Mesendoderm (in vitro differentiated cells): Measurements from ENCODE around the gene DUS2.

Source experiments
- DNase-seq: peaks from one replicate; pipeline ENCODE4 v3.0.0; 2013
- H2AK5ac ChIP-seq: 2 replicates; pipeline ENCODE4 v1.6.1; 2013; ENCODE audit warnings: low read length, inconsistent platforms
- H2BK120ac ChIP-seq: 2 replicates; pipeline ENCODE4 v1.6.1; 2013; ENCODE audit warnings: low read depth, mild to moderate bottlenecking, low read length, moderate library complexity, mixed read lengths
- H2BK15ac ChIP-seq: replicated peaks from 2 replicates; pipeline ENCODE4 v1.6.1; 2013; ENCODE audit warnings: low read depth, mild to moderate bottlenecking, moderate library complexity
- H2BK5ac ChIP-seq: 2 replicates; pipeline ENCODE4 v1.6.1; 2013; ENCODE audit warnings: low read length, inconsistent platforms
- H3K18ac ChIP-seq: 2 replicates; pipeline ENCODE4 v1.6.1; 2013; ENCODE audit warnings: mild to moderate bottlenecking, low read length, mixed read lengths
- H3K23ac ChIP-seq: one replicate; pipeline ENCODE4 v1.6.1; 2013; ENCODE audit warnings: low read length
- H3K27ac ChIP-seq: 2 replicates; pipeline ENCODE4 v1.5.1; 2013; ENCODE audit warnings: low read depth, mild to moderate bottlenecking, inconsistent platforms, low read length, moderate library complexity
- H3K27me3 ChIP-seq: 2 replicates; pipeline ENCODE4 v1.6.1; 2013; ENCODE audit warnings: low read length, control low read depth, mild to moderate bottlenecking, inconsistent platforms; ENCODE audit not compliant: insufficient read depth, poor library complexity
- H3K36me3 ChIP-seq: 2 replicates; pipeline ENCODE4 v1.6.1; 2013; ENCODE audit warnings: low read length, inconsistent platforms; ENCODE audit not compliant: control insufficient read depth, insufficient read depth
- H3K4ac ChIP-seq: one replicate; pipeline ENCODE4 v1.6.1; 2013; ENCODE audit warnings: low read depth, mild to moderate bottlenecking, low read length, moderate library complexity
- H3K4me1 ChIP-seq: 2 replicates; pipeline ENCODE4 v1.6.1; 2013; ENCODE audit warnings: low read depth, low read length, inconsistent platforms; ENCODE audit not compliant: control insufficient read depth
- H3K4me2 ChIP-seq: 2 replicates; pipeline ENCODE4 v1.6.1; 2013; ENCODE audit warnings: low read length
- H3K4me3 ChIP-seq: 2 replicates; pipeline ENCODE4 v1.5.1; 2013; ENCODE audit warnings: mild to moderate bottlenecking, low read length
- H3K56ac ChIP-seq: one replicate; pipeline ENCODE4 v1.6.1; 2013; ENCODE audit warnings: low read length
- H3K79me1 ChIP-seq: 2 replicates; pipeline ENCODE4 v1.6.1; 2013; ENCODE audit warnings: low read length, inconsistent platforms
- H3K79me2 ChIP-seq: 2 replicates; pipeline ENCODE4 v1.6.1; 2013; ENCODE audit warnings: mild to moderate bottlenecking, low read length; ENCODE audit not compliant: control insufficient read depth, insufficient read depth
- H3K9ac ChIP-seq: 2 replicates; pipeline ENCODE4 v1.6.1; 2013; ENCODE audit warnings: low read length, inconsistent platforms
- H4K5ac ChIP-seq: one replicate; pipeline ENCODE4 v1.6.1; 2013; ENCODE audit warnings: low read length
- H4K8ac ChIP-seq: one replicate; pipeline ENCODE4 v1.6.1; 2013; ENCODE audit warnings: low read depth, mild to moderate bottlenecking, control low read depth, low read length, moderate library complexity
- WGBS: extraction: QIAGEN DNeasy Blood & Tissue Kit; methylation state at CpG from one replicate; pipeline ENCODE4 v1.1.7; 2013; ENCODE audit warnings: low lambda C conversion rate, missing lambda C conversion rate; ENCODE audit not compliant: insufficient coverage; ENCODE audit errors: extremely low coverage; 5-methylcytosine and 5-hydroxymethylcytosine counted together

Gene DUS2

DNA sequence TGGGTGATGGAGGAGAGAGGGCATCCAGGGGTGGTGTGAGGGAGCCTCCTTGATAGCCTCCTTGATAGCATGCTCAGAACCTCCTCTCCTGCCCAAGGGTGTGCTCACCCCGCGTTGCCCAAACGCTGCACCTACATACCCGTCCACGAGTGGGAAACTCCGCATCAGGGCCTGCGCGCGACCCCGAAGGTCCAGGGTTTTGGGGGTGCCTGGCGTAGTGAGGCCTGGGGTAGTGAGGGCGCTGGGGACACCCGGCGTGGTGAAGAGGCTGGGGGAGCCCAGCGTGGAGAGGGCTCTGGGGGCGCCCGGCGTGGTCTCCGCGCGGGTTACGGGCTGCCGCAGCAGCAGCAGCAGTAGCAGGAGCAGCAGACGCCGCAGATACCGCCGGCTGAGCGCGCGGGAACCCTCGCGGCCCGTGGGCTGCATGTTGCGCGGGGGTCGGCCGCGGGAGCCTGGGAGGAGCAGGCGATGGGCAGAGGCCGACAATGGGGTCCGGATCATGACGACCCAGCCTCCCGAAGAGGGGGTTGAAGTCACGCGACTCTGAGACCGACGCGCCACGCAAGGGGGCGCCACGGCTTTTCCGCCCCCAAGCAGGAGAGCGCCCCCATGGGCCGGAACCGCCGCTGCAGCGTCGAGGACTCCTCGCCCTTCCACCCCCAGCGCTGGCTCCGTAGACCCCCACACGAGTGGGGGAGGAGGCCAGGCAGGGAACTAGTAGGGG, 43.0 kb upstream of the DUS2 start, which contains the start of gene DPEP3:
Gene DPEP3 (minus strand): TSS at position 545 of the 724 bp plus-strand sequence. CDS start 119 bp downstream, at position 426.
- Histone ChIP-seq H3K4me3 (no peak within 1 kb of the TSS), H3K56ac (peak within 1 kb of the TSS; percentile 18), H3K9ac (peak within 1 kb of the TSS; percentile 19), H3K4me2 (no peak within 1 kb of the TSS), H3K23ac (no peak within 1 kb of the TSS), H3K27me3 (no peaks in the 10 kb centered on the region), H3K4me1 (no peaks in the 10 kb centered on the region), H3K18ac (no peak within 1 kb of the TSS), H3K27ac (no peak within 1 kb of the TSS), H3K79me1 (no peaks in the 10 kb centered on the region), H2BK120ac (no peak within 1 kb of the TSS), H2AK5ac (no peak within 1 kb of the TSS), H2BK15ac (no peak within 1 kb of the TSS), H3K79me2 (no peaks in the 10 kb centered on the region), H3K4ac (no peak within 1 kb of the TSS), H4K8ac (no peak within 1 kb of the TSS), H4K5ac (no peak within 1 kb of the TSS), H2BK5ac (no peak within 1 kb of the TSS), H3K36me3 (no peaks in the 10 kb centered on the region)
- WGBS = no CpG with 5 or more reads among the region's 62 CpGs
- DNase-seq = peak; percentile 61

GRCh38 chr16:67982011-67982696, 40.9 kb upstream of the DUS2 start:
- no peak overlapping the region for H3K4ac ChIP-seq
- no peaks in the 10 kb centered on the region for H3K4me1 ChIP-seq
- H3K4me3 ChIP-seq = no peak overlapping the region
- H3K9ac ChIP-seq = no peak overlapping the region
- H2BK15ac ChIP-seq = no peak overlapping the region
- DNase-seq = no peak
- no peak overlapping the region for H3K18ac ChIP-seq
- H3K27ac ChIP-seq = no peak overlapping the region
- H3K36me3 ChIP-seq = no peaks in the 10 kb centered on the region
- no peak overlapping the region for H4K8ac ChIP-seq
- no peak overlapping the region for H4K5ac ChIP-seq
- no peak overlapping the region for H3K4me2 ChIP-seq
- H2AK5ac ChIP-seq = no peak overlapping the region
- no peaks in the 10 kb centered on the region for H3K79me1 ChIP-seq
- no CpG with 5 or more reads among the region's 49 CpGs for WGBS
- H3K23ac ChIP-seq = no peak overlapping the region
- H3K27me3 ChIP-seq = no peaks in the 10 kb centered on the region
- no peak overlapping the region for H2BK120ac ChIP-seq
- no peak overlapping the region for H2BK5ac ChIP-seq
- no peaks in the 10 kb centered on the region for H3K79me2 ChIP-seq
- H3K56ac ChIP-seq = no peak overlapping the region

GRCh38 chr16:67986949-67987348, 36.1 kb upstream of the DUS2 start:
- no peak overlapping the region for H3K4me3 ChIP-seq
- no peak overlapping the region for H4K5ac ChIP-seq
- no peaks in the 10 kb centered on the region for H3K4me1 ChIP-seq
- no peak overlapping the region for H2BK120ac ChIP-seq
- no peak overlapping the region for H3K56ac ChIP-seq
- no peak overlapping the region for H2BK15ac ChIP-seq
- no peaks in the 10 kb centered on the region for H3K27me3 ChIP-seq
- H3K4me2 ChIP-seq = no peak overlapping the region
- H3K23ac ChIP-seq = no peak overlapping the region
- no peak overlapping the region for H4K8ac ChIP-seq
- no CpG with 5 or more reads among the region's 5 CpGs for WGBS
- H3K79me2 ChIP-seq = no peaks in the 10 kb centered on the region
- no peak for DNase-seq
- H3K36me3 ChIP-seq = no peaks in the 10 kb centered on the region
- H3K18ac ChIP-seq = no peak overlapping the region
- no peak overlapping the region for H2BK5ac ChIP-seq
- H3K9ac ChIP-seq = no peak overlapping the region
- H3K79me1 ChIP-seq = no peaks in the 10 kb centered on the region
- H3K27ac ChIP-seq = no peak overlapping the region
- no peak overlapping the region for H2AK5ac ChIP-seq
- no peak overlapping the region for H3K4ac ChIP-seq

DNA sequence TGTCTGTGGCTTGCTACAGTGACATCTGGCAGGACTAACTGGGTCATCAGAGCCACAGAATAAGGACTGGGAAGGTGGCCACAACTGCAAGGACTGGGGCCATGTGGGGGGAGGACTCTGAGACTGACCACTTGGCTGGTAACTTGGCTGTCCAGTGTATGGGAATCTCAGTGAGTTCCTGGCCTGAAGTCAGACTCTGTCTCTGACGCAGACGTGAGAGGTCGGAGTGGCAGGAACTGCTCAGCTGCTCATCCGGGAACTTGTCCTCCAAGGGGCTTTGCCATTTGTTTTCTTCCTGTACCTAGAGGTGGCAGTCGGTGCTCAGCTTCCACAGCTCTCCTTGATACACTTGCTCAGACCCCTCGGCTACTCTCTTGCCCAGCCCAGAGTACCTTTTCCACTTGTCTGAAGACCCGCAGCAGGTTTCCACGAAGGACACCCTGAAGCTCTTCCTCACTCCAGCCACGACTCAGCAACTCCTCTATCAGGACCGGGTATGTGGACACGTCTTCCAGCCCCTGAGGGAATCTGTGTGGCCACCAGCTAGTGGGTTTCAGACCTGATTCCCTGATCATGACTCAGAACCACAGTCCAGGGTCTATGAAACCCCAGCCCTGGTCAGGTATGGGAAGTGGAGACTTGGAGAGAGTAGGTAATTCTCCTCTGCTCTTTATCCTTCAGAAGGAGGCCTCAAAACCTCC, 35.5 kb upstream of the DUS2 start:
- no CpG with 5 or more reads among the region's 11 CpGs for WGBS
- H2AK5ac ChIP-seq = no peak overlapping the region
- no peaks in the 10 kb centered on the region for H3K79me1 ChIP-seq

GRCh38 chr16:67988675-67989074, 34.4 kb upstream of the DUS2 start:
- DNase-seq = no peak
- no peak overlapping the region for H2BK120ac ChIP-seq

More for the DNA sequence above, 35.5 kb upstream of the DUS2 start:
- H4K8ac ChIP-seq = no peak overlapping the region
- H3K4ac ChIP-seq = no peak overlapping the region
- H3K27me3 ChIP-seq = no peaks in the 10 kb centered on the region
- no peak overlapping the region for H2BK120ac ChIP-seq
- no peaks in the 10 kb centered on the region for H3K79me2 ChIP-seq
- DNase-seq = no peak
- no peak overlapping the region for H3K18ac ChIP-seq
- no peak overlapping the region for H3K9ac ChIP-seq
- H3K56ac ChIP-seq = no peak overlapping the region
- H3K23ac ChIP-seq = no peak overlapping the region
- H4K5ac ChIP-seq = no peak overlapping the region
- no peak overlapping the region for H2BK5ac ChIP-seq
- H3K4me2 ChIP-seq = no peak overlapping the region
- no peaks in the 10 kb centered on the region for H3K4me1 ChIP-seq
- no peak overlapping the region for H3K4me3 ChIP-seq
- H3K27ac ChIP-seq = no peak overlapping the region
- no peak overlapping the region for H2BK15ac ChIP-seq
- no peaks in the 10 kb centered on the region for H3K36me3 ChIP-seq

More at GRCh38 chr16:67988675-67989074, 34.4 kb upstream of the DUS2 start:
- Histone ChIP-seq H3K79me2 (no peaks in the 10 kb centered on the region), H3K27me3 (no peaks in the 10 kb centered on the region), H3K23ac (no peak overlapping the region), H4K8ac (no peak overlapping the region), H3K4me1 (no peaks in the 10 kb centered on the region), H2AK5ac (no peak overlapping the region), H3K9ac (no peak overlapping the region), H2BK15ac (no peak overlapping the region), H3K4me2 (no peak overlapping the region), H3K4me3 (no peak overlapping the region), H3K4ac (no peak overlapping the region), H4K5ac (no peak overlapping the region), H3K56ac (no peak overlapping the region), H3K79me1 (no peaks in the 10 kb centered on the region), H3K36me3 (no peaks in the 10 kb centered on the region), H2BK5ac (no peak overlapping the region), H3K27ac (no peak overlapping the region), H3K18ac (no peak overlapping the region)
- WGBS = no CpG with 5 or more reads among the region's 3 CpGs
